Raji (cell line): ENCODE data around the gene KLHDC4.

ENCODE experiments used
- POLR2A ChIP-seq: IDR thresholded peaks from 2 replicates; pipeline ENCODE4 v1.6.1; 2011; ENCODE audit warnings: low read depth, low read length, control low read depth; ENCODE audit not compliant: insufficient read depth

KLHDC4 gene

DNA sequence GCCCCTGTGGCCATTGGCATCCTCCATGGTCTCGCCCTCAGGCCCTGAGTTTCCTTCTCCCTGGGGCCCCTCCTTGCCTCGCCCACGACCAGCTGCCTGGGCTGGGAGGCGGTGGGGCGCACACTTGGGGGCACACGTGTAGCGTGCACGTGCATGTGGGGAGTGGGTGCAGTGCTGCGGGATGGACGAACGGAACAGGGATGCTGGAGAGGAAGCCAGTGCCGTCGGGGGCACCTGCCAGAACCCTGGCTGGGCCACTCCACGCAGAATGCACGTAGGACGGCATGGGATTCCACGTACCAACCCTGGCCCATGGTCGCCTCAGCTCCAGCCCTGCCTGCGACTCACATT lies 80.4 kb downstream of the KLHDC4 start:
- TF ChIP-seq POLR2A: no peak

DNA sequence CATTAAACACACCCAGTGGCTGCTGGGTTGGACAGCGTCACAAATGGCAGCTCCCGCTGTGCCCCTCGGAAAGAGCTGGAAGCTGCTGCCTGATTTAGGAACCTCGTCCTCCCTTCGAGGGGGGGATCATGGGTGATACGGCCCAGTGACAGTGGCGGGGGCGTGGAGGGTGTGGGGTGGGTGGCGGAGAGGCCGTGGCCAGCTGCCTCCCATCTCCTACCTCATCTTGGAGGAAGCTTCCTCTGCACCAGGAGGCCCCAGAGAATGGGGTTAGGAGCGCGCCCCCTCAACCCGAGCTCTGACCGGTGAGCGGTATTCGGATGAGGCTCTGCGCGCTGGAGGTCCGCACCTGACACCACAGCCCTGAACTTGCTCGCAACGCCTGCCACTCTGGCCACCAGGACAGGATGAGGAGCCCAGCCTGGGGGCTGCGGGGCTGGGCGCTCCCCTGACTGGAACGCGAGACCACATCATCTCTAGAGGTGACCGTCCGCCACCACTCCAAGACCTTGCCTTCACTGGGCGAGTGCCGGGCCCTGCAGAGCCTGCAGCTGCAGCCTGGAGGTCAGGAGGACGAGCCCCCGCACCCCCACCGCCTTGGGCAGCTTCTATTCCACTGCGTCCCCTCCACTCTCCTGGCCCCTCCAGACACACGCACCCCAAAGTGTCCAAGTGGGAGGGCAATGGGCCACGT lies 80.9 kb downstream of the KLHDC4 start:
- no peak for TF ChIP-seq POLR2A

DNA sequence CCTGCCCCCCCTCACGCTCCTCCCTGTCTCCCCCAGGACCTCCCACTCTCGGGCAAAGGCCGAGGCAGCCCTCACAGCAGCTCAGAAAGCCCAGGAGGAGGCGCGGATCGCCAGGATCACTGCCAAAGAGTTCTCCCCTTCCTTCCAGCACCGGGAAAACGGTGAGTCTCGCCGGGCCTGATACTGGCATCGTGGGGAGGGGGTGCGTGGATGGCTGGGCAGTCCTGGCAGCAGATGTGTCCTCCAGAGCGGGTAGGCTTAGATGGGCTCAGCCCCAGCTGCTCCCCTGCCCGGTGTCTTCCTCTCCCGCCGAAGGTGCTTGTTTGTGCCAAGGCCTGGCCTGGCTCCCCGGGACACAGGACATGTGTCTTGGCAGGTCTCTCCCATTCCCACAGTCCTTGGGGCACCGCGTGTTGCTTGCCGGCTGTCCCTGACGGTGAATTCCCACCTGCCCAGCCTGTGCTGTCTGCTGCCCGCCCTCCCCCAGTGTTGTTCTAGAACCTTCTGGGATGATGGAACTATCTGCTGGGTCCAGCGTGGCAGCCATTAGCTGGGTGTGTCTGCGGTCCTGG lies 81.6 kb downstream of the KLHDC4 start:
- no peak for TF ChIP-seq POLR2A

DNA sequence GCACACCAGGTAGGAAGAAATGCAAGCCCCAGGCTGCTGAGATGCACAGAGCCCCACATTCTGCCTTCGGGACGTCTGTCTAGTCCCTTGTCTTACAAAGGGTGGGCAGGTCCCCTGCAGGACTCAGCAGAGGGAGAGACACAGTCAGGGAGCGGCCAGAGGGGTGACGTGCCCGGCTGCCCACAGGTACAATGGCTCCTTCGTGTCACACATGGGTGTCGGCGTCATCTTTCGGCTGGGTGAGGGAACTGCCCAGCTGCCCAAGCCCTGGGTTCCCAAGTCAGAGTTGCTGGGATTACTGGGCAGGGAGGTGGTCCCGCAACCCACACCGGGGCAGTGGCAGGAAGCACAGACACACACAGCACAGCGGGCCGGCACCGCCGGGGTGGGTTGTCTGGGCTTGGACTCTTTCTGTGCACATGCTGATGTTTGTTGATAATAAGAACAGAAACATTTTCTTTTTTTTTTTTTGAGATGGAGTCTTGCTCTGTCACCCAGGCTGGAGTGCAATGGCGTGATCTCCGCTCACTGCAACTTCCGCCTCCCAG lies 82.9 kb downstream of the KLHDC4 start:
- no peak for TF ChIP-seq POLR2A

DNA sequence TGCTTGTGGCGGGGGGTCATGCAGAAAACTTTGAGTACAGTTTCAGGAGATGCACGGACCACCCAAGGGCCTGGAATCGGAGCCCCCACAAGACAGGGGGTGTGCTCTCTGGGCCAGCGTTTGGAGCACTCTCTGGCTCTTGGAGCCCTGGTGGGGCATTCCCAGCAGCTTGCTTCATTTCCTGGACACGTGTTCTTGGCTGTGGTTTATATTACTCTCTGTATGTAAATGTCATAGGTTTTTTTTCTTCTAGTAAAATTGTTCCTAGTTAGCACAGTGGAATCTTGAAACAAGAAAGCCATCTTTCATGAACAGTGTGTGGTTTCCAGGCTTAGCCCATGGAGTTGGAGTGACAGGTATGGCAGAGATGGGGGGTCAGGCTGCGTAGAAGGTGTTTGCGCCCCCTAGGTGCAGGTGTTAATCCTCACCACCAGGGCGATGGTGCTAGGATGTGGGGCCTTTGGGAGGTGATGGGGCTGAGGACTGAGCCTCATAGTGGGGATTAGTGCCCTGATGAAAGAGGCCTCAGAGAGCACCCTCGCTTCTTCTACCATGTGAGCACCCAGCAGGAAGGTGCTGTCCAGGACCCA lies 83.7 kb downstream of the KLHDC4 start:
- TF ChIP-seq POLR2A: no peak

DNA sequence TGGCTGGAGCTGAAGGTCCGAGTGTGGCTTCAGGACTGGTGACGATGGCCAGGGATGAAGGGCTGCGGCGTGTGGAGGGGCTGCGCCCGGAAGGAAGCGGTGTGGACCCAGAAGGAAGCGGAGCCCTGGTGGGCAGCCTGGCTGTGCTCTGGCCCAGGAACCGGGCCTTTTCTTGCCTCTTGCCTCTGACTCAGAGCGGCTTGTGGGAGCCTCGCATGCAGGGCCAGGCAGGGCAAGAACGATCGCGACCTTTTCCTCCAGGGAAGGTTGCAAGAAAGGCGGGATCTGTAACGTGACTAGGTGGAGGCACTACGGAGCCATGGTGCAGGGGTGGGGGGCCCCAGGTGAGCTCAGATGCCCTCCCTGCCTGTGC lies 85.5 kb downstream of the KLHDC4 start:
- no peak for TF ChIP-seq POLR2A

DNA sequence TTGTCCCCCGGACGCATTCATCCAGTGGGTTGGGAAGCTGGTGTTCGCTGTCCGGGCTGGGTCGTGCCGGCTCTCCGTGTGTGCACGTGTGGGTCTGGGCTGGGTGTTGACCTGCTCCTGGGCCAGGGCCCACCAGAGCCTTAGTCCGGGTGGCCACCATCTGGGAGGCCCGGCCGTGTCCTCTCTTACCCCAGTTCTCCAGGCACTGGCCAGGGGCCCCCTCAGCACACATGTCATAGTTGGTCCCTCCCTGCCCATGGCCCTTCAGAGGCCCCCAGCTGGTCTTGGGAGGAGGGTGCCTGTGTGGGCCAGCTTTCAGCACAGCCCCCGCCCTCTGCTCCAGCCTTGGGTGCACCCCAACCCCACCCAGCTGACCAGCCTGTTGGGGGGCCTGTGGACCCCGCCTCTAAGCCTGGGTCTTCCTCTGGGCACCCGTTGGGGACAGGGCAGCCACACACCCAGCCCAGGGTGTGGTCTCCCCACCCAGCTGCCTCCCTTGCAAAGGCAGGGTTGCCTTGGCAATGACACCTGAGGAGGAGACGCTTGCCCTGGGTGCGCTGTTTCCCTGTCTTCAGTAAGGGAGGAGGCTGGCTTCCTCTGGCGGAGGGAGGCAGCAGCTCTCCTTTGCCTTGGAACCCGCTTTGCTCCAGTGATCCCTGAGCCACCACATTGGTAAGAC lies 86.1 kb downstream of the KLHDC4 start:
- TF ChIP-seq POLR2A: no peak

DNA sequence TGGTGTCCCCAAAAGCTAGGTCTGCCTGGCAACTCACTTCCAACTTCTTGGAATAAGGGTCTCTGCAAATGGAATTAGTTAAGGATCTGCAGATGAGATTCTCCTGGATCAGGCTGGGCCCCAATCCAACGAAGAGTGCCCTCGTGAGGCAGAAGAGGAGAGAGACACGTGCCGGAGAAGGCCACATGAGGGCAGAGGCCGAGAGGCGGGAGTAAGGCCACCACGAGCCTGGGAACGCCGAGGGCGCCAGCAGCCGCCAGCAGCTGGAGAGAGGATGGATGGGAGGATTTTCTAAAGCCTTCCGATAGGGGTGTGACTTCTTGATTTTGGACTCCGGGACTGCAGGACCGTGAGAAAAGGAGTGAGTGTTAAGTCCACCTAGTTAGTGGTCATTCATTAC lies 87.2 kb downstream of the KLHDC4 start:
- no peak for TF ChIP-seq POLR2A

DNA sequence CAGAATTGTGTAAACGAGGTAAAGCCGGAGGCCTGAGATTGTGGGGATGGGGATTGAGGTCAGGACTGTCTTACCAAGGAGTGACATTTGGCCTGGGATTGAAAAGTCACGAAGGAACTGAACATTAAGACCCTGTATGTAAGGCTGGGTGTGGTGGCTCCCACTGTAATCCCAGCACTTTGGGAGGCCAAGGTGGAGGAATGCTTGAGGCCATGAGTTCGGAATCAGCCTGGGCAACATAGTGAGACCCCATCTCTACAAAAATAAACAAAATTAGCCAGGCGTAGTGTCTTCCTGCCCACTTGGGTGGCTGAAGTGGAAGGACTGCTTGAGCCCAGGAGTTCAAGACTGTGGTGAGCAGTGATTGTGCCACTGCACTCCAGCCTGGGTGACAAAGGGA lies 88.0 kb downstream of the KLHDC4 start:
- TF ChIP-seq POLR2A: no peak

DNA sequence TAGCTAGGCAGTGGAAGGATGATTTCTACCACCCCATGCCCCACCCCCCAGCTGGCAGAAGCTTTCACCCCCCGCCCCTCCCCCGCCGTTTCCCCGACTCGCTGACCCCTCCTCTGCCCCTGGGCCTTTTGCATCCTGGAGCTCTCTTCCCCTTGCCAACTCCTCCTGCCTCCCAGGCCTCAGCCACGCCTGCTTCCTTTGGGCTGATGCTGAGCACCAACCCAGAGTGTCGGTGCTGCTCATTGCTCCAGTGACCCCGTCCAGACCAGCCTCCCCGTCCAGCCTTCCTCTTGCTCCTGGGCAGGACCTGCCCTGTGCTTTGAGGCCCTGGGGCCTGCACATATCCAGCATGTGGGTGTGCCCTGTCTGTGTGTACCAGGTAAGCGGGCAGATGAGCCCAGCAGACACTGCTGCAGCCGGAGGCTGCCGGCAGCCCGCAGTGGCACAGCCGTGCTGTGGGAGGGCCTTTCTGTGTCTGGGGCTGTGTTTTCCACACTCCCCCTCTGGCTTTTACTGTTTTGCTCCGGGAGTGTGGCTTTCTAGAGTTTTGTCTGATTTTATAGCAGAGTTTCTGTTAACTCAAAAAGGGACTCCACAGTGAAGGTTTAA lies 90.6 kb downstream of the KLHDC4 start:
- no peak for TF ChIP-seq POLR2A

DNA sequence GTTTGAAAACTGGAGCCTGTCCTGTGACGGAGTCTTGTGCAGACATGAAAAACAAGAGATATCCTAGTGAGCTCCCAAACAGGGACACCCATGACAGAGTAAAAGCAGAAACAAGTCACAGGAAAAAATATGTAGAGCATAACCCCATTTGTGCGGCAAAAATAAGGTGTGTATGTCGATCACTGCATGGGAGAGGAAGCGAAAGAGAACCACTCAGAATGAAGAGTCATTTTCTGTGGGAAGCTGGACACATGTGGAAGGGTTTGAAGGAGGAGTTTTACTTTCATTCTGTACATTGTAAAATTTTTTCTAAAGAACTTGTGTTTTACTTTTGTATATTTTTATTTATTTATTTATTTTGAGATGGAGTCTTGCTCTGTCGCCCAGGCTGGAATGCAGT lies 91.4 kb downstream of the KLHDC4 start:
- no peak for TF ChIP-seq POLR2A

DNA sequence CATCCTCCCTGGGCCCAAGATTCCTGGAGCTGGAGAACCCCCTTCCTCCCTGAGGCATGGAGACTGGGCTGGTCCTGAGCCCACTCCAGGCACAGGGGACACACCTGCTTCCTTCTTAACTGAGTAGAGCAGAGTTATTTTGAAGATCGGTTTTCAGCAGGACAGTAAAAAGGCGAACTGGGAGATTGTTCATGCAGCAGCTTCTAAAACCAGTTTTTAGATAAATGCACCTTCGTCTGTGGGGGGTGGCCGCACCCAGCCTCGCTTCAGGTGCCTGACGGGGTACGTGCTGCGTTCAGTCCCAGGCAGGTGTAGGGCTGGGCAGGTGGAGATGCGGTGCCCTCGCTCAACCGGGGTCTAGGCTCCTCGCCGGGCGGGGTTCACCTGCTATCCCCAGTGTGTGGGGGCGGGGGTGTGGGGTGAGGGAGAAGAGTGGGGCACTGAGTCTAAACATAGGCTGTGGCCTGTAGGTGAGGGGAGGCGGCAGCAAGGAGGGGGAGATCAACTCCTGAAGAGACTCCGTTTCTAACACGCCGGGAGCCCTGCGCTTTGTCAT lies 94.0 kb downstream of the KLHDC4 start:
- no peak for TF ChIP-seq POLR2A

DNA sequence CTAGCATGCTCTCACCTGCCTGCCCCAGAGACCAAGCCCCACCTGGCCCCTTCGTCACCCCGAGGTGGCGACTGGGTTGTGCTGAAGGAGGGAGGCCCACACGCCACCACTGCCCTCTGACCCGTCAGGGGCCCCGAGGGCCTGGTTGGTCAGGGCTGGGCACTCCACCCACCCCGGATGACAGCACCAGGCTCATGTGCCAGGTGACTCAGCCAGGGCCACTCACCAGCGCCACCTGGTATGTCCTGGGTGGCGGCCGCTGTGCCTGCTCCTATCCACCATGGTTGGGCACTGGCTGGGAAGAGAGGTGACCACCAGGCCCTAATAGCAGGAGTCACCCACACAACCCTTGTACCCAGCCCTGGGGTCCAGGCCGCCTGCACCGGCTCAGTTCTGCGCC lies 94.6 kb downstream of the KLHDC4 start:
- TF ChIP-seq POLR2A: no peak

DNA sequence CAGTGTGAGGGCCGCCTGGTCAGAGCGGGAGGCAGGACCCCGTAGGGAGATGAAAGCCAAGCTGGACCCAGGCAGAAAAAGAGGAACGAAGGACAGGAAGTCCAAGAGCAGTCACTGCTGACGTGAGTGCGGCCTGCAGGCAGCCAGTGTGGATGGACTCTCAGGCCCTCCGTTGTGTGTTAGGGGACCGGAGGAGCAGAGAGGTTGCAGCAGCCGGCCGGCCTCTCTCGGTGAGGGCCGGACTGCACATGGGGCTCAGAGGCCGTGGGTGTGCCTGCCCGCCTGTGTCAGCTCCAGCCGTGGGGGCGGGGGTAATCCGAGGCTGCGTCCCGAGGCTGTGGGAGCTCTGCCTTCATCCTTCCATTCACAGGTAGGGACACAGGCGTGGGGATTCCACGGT lies 96.1 kb downstream of the KLHDC4 start:
- no peak for TF ChIP-seq POLR2A

DNA sequence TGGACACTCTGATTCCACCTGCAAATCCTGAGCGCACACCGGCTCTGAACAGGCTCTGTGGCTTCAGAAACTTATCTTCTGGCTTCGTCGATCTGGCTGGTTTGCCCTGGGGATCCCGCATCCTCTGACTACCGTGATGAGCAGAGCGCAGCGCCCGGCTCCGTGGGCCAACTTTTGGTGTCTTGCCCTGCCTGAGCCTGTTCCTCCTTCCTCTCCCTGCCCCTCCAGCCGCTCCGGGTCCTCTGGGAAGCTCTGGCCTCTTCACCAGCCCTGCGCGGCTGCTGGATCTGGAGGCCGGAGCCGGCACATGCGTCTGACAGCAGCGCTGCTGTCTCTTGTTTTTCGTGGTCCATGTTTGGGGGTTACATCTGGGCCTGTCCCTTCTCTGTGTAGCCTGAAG lies 97.8 kb downstream of the KLHDC4 start:
- TF ChIP-seq POLR2A: no peak
